ENCODE measurements around the gene OR2H2.
A peak's percentile ranks its signal among the peaks of the same experiment; 100 is the strongest.

OR2H2 gene

DNA sequence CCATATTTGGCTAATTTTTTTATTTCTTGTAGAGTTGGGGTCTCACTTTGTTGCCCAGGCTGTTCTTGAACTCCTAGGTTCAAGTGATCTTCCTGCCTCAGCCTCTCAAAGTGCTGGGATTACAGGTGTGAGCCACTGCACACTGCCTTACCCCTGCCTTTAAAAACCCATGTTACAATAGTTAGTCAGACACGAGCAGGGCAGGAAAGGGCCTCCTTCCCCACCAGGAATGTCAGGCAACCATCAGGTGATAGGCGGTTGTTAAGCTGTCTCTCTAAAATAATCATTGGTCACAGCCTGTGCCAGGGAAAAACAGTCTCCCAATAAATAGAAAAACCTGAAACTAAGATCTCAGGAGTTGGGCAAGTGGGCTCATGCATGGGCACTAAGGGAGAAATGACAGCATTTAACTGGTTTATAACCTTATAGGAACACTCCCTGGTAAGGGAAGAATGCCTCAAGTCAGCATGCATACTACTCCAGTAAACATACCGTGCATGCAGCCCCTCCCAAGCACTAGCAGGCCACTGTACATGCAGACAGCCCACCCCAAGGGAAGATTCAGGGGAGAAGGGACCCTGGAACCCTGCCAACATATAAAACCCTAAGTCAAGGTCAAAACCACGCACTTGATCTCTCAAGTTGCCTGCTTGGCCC, 8.4 kb downstream of the OR2H2 start:
- no peak for DNase-seq (ENCODE audit: low spot score)

DNA sequence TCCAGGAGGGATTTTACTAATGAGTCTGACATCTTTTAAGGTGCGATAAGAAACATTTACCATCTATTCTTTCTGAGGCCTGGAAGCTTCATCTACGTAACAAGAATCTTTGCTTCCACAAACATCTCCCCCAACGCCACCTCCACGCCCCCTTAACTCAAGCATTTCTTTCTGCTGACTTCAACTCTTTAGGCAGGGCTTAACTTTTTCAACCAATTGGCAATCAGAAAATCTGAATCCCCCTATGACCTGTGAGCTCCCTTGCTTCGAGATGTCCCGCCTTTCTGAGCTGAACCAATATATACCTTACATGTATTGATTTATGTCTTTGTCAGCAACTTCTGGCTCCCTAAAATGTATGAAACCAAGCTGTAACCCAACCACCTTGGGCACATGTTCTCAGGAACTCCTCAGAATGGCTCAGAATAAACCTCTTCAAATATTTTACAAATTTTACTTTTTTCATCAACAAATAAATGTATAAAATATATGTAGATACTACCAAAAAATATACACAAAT, 11.5 kb downstream of the OR2H2 start:
- DNase-seq (ENCODE audit: low spot score): no peak

DNA sequence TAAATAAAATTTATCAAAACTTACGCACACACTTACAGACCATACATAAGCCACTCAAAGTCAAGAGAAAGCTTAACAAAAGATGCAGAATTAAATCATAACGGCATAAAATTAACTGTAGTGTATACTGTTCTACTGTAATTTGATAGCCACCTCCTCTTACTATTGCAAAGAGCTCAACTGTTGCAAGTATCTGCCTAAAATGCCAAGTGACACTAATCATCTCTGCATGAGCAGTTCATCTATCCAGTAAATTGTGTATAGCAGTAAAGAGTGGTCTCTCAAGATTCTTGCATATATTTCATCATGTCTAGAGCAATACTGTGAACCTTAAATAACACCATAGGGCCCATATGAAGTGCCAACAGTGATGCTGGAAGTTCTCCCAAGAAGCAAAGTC, 12.3 kb downstream of the OR2H2 start:
- DNase-seq (ENCODE audit: low spot score): no peak

DNA sequence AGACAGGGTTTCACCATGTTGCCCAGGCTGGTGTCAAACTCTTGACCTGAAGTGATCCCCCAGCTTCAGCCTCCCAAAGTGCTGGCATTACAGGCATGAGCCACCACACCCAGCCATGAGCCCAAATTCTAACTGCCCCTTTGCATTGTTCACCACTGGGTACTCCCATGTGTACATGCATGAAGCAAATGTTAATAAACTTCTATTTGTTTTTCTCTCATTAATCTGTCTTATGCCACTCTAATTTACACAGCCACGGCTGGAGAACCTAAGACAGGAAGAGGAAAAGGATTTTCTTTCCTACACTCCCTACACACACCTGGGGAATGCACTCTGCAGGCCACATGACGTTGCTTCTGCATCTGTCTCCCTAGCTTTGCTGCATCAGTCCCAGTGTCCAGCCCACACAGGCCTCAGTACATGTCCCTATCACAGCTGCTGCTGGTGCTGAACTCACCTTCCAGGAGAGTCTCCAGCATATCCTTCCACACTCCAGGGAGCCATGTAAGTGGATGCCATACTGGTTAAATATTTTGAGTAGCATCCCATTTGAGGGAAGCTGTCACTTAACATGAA, 13.3 kb downstream of the OR2H2 start:
- no peak for DNase-seq (ENCODE audit: low spot score)

DNA sequence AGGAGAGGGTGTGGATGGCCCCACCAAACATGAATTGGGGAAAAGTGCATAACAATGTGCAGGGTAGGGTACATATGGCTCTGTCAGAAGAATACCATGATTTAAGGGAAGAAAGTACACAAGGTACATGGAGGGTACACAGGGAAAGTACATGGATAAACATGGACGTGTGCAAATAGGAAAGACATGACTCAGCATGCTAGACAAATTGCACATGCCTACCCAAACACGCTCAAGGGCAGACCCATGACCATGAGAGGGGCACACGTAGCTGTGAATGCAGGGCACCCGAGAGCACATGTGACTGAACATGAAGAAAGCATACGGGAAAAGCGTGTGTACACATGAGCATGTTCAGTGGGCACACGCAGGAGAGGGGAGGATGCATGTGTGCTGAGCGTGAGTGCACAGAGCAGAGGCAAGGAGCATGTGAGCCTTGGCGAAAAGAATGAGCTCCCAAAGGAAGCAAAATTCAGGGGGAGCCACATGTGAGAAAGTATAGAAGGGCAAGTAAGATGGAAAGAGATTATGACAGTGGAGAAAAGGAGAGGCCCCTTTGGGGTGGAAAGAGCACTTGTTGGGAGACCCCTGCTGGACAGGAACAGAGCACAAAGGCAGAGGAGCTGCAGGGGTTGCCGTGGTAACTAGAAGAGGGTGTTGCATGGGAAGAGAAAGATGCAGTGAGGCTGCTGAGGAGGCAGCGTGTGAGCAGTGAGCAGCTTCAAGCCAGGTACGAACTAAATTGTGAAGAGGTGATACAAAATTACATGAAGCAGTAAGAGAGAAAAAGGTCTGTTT, 17.8 kb downstream of the OR2H2 start:
- no peak for DNase-seq (ENCODE audit: low spot score)

DNA sequence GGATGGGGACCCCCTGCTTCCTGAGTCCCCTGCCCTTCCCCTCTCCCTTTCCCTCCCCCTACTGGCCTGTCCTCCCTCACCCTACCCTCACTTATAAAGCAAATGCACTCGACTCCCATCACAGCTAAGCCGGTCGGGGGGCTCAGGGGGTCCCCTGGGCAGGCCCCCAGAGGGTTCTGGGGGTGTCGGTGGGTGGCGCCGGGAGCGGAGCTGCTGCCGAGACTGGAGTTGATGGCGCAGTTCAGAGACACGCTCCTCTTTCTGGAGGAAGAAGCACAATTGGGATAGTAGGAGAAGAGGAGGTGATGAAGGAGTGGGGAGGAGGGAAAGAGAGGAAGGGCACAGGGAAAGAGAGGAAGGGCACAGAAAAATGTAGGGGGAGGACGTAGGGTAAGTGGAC, 18.5 kb downstream of the OR2H2 start:
- no peak for DNase-seq (ENCODE audit: low spot score)

DNA sequence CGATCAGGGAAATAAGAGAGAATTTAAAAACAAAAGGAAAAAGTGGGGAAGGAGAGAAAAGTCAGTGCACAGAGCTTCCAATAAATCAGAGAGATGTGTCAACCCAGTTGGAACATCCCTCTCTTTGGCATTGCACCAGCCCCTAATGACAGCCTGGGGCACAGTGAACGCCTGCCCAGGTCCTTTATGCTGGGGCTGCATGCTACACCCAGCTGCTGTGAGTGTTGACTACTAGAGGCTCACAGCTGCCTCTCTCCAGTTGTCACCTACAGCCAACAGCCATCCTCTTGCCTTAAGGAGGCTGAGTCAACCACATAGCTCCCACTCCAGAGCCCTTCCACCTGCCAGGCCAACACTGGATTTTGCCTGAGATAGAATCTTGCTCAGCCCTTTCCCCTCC, 19.0 kb downstream of the OR2H2 start:
- DNase-seq (ENCODE audit: low spot score): no peak

DNA sequence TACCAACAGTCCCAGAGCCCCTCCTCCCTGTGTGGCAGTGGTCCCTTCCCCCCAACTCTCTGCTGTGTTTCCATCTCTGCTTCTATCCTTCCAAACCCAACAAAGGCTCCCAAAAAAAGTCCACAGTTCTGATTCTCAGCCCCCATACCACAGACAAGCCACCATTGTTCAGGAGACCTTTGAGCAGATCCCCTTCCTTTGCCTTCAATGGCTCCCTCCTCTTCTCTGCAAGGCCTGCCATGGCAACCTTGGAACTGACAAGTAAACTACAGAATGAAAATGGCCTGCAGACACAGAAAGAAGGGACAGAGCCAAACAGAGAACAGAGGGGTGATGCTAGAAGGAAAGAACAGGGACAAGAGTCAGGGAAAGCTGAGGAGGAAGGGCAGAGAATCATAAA, 23.2 kb downstream of the OR2H2 start:
- no peak for DNase-seq (ENCODE audit: low spot score)

DNA sequence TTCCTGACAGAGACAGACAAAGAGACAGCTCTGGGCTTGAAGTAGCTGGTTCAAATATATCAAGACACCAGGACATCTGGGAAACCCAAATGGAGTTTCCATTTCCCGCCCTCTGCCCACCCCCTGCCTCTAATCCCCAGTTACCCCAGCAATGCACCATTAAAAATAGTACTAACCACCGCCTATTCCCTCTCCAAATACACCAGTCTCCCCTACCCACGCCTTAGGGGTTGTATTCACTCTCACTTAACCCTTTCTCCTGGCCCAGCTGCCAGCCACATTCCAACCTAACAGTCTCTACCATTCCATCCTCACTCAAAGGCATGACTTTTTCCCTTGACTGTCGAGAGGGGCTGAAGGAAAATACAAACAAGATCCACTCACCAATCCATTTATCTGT, 25.6 kb downstream of the OR2H2 start:
- no peak for DNase-seq (ENCODE audit: low spot score)

DNA sequence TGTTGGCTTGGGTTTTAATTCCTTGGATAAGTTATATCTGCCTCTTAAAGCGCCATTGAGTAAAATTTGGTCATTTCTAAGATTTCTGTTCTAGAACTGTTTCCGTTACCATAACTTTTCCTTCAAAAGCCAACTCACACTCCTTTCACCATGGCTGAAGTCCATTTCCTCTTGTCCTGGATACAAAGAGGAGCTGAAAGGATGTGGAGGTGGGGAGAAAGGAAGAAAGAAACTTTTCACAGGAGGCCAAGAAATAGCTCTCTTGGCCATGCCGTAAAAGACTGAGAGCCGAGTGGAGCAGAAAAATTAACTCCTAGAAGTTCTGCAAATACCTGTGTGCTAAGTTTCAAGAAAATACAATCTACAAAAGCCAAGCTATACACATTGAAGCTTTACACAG, 26.5 kb downstream of the OR2H2 start:
- DNase-seq (ENCODE audit: low spot score): no peak

DNA sequence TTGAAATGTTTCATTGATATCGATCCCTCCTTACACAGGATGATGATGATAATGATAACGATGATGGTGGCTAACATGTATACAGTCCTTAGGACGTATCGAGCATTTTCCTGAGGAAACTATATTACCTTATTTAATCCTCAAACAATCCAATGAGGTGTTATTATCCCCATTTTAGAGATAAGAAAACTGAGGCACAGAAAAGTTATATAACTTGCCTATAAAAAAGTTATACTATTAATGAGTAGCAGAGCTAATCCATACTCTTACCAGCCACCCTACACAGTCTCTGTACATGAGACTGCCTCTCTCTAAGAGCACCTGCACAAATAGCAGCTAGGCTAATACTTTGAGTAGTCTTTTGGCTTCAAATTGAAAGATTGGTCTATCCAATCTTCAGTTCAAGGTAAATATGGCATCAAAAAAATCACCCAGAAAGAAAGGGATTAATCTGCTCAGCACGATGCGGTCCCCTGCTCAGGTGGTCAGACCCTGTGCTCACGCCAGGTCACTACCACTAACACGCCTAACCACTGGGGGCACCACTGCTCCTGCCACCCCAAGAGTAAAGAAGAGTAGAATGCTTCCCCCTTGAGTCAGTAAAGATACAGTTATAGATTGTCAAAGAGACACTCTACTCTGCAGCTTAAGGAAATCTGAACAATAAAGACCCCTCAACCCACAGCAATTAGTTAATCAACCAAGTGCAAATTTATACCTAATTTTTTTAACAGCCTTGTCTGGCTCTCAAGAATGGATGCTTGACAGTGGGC, 33.0 kb downstream of the OR2H2 start:
- no peak for DNase-seq (ENCODE audit: low spot score)

DNA sequence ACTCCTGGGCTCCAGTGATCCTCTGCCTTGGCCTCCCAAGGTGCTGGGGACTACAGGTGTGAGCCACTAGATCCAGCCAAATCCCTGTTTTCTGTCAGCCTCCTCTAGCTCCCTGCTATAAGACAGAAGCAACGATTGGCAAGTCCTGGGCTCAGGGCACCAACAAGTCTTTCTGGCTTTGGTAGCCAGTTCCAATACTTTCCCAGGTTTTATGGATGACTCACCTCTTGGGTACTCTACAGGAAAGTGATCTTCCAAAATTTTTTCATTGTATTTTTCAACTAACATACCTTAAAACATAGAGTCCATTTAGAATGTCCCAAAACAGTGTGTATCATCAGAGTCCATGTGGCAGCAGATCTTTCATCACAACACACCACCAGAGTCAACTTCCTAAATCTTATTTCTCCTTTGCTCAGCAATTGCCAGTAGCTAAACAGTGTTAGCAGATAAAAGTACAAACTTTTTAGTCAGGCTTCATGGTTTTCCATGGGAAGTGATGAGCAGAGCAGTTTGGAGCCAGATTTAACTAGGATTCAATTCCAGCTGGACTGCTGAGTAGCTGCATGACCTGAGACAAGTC, 34.7 kb downstream of the OR2H2 start:
- DNase-seq (ENCODE audit: low spot score): no peak

DNA sequence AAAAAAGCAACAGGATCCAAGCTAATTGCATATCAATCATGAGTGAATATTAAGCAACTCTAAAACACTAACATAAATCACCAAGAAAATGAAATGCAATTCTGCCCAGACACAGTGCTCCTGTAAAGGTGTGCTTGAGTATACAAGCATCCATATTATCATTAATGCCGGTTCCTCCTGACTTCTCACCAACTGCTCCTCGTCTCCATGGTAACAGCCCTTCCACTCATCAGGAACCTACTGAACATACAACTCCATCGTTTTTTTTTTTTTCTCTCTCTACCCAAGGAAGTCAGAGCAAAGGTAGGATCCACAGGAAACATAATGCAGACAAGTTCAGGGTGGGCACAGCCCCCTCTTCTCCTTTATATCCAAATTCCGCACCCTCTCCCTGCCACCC, 35.7 kb downstream of the OR2H2 start:
- DNase-seq (ENCODE audit: low spot score): no peak

DNA sequence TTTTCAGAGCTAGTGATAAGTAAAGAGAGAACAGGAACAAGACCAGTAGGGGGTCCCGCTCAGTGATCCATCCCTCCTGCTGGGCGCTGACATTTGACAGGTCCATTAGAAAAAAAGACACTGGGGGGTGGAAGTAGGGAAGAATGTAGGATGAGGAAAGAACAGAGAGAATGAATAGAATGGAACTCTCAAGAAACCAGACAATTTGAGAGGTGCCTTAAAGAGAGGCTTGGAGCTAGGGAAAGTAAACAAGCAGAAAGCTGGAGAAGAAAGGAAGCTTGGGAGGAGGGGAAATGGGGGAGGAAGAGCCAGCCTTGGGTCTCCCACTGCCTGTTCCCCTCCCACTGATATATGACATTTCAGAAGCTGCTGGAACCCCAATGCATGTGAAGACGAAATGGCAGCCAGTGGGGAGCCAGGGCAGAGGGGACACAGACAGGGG, 39.6 kb downstream of the OR2H2 start:
- DNase-seq (ENCODE audit: low spot score): no peak

DNA sequence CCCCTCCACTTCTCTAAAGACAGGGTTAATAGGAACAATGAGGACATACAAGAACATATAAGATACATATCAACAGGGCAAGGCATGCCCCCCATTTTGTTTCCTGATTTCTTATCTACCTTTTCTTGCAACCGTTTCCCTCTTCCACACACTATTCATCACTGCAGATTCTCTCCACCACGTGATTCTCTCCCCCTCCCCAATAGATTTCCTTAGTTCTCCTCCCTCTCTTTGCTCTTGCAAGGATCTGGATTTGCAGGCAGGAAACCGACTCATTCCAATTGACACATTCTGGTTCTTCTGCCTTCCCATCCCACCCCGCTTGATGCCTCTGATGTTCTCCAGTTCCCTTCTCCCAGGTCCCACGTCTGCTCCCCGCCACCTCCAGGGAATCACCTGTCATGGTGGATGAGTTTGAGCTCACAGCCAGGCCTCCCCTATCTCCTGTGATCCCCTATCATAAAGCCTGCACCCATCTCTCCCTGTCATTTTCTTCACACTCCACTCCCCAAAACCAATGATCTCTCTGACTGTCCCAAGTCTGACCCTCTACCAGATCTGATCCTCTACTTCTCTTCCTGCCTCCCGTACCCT, 40.5 kb downstream of the OR2H2 start:
- DNase-seq (ENCODE audit: low spot score): no peak

DNA sequence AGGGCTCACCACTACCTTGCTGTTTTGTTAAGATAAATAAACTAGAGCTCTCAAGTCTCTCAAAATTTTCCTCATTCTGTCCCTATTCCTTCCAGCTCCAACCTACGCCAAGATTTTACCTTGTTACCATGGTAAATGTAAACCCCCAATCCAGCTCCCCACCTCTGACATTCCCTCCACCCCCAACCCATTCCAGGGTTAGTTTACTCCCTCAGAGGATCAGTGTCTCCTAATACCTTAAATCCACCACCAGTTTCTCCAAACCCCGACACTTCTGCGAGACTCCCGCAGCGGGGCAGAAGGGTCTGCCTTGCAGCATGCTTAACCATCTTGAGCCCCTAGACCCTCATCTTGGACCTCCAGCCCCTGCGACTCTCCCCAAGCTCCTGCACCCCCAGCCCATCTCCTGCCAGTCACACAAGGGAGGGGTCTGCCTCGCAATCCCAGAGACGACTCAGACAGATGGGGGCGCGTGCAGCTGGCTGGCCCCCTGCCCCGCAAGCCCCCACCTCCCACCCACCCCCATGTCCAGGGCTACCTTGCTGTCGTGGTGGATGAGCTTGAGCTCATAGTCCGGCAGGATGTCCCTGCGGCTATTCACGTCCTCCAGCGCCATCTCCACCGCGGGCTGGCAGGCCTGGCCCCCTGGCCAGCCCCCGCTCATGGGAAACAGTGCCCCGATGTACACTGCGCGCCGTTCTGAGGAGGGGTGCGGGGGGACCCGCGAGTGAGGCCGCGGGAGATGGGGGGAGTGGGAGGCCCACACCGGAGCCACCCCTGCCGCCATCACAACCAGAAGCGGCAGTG, 42.2 kb downstream of the OR2H2 start:
- DNase-seq (ENCODE audit: low spot score): no peak

DNA sequence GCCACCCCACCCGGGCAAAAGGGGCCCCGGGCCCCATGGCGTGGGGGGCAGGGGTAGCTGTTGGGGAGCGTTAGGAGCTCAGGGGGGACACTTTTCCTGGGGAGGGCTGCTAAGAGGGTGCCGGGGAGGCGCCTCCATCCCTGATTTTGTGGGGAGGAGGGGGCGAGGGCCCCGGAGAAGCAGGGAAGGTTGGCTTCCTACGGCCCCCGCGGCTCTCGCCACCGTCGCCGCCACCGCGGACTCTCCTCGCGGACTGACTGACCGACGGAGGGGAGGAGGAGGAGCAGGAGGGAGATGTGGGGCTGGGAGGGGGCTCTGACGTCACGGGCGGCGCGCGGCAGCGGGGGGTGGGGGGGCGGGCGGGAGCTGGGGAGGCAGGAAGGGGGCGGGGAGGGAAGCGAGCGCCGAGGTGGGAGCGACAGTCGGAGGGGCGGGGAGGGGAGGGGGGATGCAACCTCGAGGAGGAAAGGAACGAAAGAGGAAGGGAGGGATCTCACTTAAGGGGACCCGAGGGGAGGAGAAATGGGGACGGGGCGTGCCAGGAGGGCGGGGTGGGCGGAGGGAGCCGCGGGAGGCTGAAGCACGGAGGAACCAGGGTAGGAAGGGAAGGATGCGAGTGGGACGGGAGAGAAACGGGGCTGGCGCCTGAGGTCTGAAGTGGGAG, 43.0 kb downstream of the OR2H2 start:
- DNase-seq (ENCODE audit: low spot score): peak; percentile 45

DNA sequence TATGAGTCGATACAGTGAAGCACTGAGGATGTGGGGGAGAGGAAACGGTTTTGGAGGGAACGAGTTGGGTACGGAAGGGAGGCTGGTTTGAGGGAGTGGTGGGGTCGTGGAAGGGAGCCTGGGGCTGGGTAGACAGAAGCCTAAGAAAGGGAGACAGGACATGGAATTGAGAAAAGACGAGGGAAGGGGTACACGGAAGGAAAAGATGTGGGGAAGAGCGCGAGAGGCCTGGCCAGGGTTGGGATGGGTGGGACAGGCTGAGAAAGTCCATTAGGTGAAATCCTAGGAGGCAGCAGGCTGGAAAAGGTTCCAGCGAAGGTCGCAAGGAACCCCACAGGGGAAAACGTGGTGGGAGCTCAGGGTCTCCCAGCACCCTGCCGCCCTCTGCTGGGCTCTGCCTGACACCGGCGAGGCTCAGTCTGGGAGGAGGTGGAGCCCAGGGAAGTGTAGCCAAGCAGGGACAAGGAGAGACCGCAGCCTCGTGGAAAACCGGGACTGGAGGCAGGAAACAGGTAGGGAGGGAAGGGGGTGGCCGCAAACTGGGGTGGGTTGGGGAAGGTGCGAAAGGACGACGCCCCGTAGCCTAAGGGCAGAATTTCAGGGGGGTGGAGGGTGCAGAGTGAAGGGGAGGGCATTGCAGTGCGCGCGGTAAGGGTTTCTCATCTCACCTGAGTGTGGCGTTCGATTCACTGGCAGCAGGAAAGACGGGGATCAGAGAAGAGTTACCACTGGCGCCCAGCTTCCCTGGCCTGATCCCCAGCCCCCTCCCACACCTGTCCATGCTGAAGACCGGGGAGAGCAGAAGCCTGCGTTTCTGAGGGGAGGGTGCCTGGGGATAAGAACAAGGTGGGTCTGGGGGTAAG, 43.7 kb downstream of the OR2H2 start:
- peak; percentile 38 for DNase-seq (ENCODE audit: low spot score)

DNA sequence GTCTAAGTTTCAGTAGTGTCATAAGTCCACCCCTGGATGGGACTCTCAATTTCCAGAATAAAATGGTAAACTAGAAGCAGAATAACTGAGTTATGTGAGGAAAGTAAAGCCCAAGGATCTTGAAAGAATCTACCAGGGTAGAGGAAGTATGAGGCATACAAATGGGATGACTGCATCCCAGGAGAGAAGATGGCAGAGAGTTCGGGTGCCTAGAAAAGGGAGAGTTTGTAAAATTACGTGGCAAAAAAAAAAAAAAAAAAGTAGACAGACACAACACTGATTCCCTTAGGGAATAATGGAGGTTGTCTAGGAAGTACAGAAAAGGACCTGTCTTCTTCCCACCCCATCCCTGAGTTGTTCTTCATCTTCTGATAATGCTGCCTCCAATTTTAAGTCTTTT, 44.6 kb downstream of the OR2H2 start:
- DNase-seq (ENCODE audit: low spot score): no peak

Data from CD4-positive, alpha-beta T cell treated with Interleukin-2 at 100 ng/mL for 4 hours (primary cell).